Esophagus squamous epithelium (tissue), 5 donors: ENCODE data around the gene EME1. TPM values are rescaled to one million over a fixed set of nuclear protein-coding genes. Genes with fewer than 3 reads are reported as not detected.

Experiments
- DNase-seq: peaks from one replicate; lab custom pipeline; 2025; lab: John Stamatoyannopoulos, UW
- H3K27ac ChIP-seq, 4 donors: fragments of 200-600 bp; sonication (generic); one replicate each; pipeline ENCODE4 v1.5.1; 2016 to 2019; ENCODE audit warnings: mild to moderate bottlenecking in 1 of 4
- H3K27me3 ChIP-seq, 4 donors: fragments of 200-600 bp; sonication (generic); 1 replicate in 3 of 4; 2 replicates in 1 of 4; pipeline versions ENCODE4 v1.5.1 to v1.6.0; 2017 to 2021; ENCODE audit warnings: antibody characterized with exemption in 1 of 4
- H3K36me3 ChIP-seq, 3 donors: fragments of 200-600 bp; sonication (generic); one replicate each; pipeline ENCODE4 v1.5.1; 2016 to 2019
- H3K4me1 ChIP-seq, 3 donors: fragments of 200-600 bp; sonication (generic); one replicate each; pipeline ENCODE4 v1.5.1; 2017 to 2019
- H3K4me3 ChIP-seq, 4 donors: fragments of 200-600 bp; sonication (generic); 1 replicate in 3 of 4; 2 replicates in 1 of 4; pipeline ENCODE4 v1.5.1; 2016 to 2019; ENCODE audit warnings: mild to moderate bottlenecking in 2 of 4, moderate library complexity in 1 of 4
- H3K9me3 ChIP-seq, 3 donors: fragments of 200-600 bp; sonication (generic); one replicate each; pipeline ENCODE4 v1.5.1; 2016 to 2019
- POLR2A ChIP-seq, 4 donors: fragments of 450-650 bp; IDR thresholded peaks; one replicate each; pipeline ENCODE4 v1.6.1; 2017; ENCODE audit warnings: antibody characterized with exemption in 4 of 4, mild to moderate bottlenecking in 4 of 4, moderate library complexity in 3 of 4
- WGBS, 2 donors: methylation state at CpG; one replicate each; pipeline ENCODE4 v1.1.5; 2018; 5-methylcytosine and 5-hydroxymethylcytosine counted together
- intact Hi-C: fragments of 100-400 bp; cut with DNase I; formaldehyde crosslinking; loops from one replicate; pipeline ENCODE4 v1.15.0; 2022
- small RNA-seq, 4 donors: library from RNA; depleted of rRNA; stranded (forward); fragments of <200 nt; gene quantifications; one replicate each; pipeline ENCODE3, GENCODE V24; 2016
- total RNA-seq, 4 donors: library from RNA; depleted of rRNA; stranded (reverse); fragments of >200 nt; gene quantifications; one replicate each; pipeline ENCODE4 v1.1.0, GENCODE V29; 2016
- TF ChIP-seq, protein P1 (sequence below), 6 experiments: fragments of 450-650 bp in 4 of 6; fragments of 200-600 bp in 2 of 6; sonication (generic) in 2 of 6; IDR thresholded peaks; one replicate each; pipeline ENCODE4 v1.5.1; 2016 to 2019; ENCODE audit warnings: antibody characterized with exemption in 6 of 6, mild to moderate bottlenecking in 4 of 6, moderate library complexity in 4 of 6
- donor health status: DM: yes; HTN: yes; CAD: no.

EME1 gene
- total RNA-seq, 4 donors from 2014 or later, result 0.57 to 2.7 (median 1.1) TPM

DNA sequence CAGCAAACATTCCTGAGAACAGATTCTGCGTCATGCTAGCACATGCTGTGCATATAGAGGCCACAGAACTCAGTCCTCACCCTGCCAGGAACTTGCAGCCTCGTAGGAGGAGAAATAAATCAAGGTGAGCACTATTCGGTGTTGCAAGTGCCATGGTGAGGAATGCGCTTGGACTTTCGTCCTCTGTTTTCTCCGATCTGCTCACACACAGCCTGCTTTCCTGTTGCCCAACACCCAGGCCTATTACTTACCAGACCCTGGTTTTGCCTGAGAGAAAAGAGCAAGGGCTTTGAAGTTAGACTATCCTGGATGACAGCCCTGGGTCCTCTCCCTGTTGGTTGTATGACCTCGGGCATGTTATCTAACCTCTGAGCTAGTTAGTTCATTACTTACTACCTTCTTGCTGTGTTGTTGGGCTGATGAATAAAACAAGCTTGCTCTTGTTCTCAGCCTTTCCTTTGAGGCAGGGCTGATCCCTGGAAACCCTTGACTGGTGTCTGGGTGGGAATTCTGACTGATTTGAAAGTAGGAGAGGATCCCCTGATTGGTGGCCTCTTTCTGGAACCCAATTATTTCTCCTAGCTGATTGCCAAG, 55.9 kb downstream of the EME1 start:
- H3K4me3 ChIP-seq, result no peak overlapping the region
- intact Hi-C loops, result no loop called here
- H3K4me1 ChIP-seq, result peaks cover 23 to 74% (median 38%) of the 10 kb centered on the region in 3 donors
- H3K27ac ChIP-seq, result peak overlapping the region; percentile 75 to 91 (median 84)
- 22 to 68% methylated on average over 7 of the region's 7 CpGs for WGBS, 2 donors
- no peaks in the 10 kb centered on the region for H3K27me3 ChIP-seq
- no peak for TF ChIP-seq POLR2A (IDR thresholded peaks at IDR 0.05)
- TF ChIP-seq, protein P1, sequence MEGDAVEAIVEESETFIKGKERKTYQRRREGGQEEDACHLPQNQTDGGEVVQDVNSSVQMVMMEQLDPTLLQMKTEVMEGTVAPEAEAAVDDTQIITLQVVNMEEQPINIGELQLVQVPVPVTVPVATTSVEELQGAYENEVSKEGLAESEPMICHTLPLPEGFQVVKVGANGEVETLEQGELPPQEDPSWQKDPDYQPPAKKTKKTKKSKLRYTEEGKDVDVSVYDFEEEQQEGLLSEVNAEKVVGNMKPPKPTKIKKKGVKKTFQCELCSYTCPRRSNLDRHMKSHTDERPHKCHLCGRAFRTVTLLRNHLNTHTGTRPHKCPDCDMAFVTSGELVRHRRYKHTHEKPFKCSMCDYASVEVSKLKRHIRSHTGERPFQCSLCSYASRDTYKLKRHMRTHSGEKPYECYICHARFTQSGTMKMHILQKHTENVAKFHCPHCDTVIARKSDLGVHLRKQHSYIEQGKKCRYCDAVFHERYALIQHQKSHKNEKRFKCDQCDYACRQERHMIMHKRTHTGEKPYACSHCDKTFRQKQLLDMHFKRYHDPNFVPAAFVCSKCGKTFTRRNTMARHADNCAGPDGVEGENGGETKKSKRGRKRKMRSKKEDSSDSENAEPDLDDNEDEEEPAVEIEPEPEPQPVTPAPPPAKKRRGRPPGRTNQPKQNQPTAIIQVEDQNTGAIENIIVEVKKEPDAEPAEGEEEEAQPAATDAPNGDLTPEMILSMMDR (IDR thresholded peaks at IDR 0.05), result no peak
- H3K9me3 ChIP-seq, result no peaks in the 10 kb centered on the region
- peaks cover 0 to 7% (median 0%) of the 10 kb centered on the region in 3 donors for H3K36me3 ChIP-seq
- no peak for DNase-seq

- no peak overlapping the region for H3K4me3 ChIP-seq
- intact Hi-C loops, result no loop called here
- peaks cover 23 to 65% (median 37%) of the 10 kb centered on the region in 3 donors for H3K4me1 ChIP-seq
- H3K27me3 ChIP-seq, result no peaks in the 10 kb centered on the region
- H3K9me3 ChIP-seq, result no peaks in the 10 kb centered on the region
- 52 to 66% methylated on average over 4 of the region's 4 CpGs for WGBS, 2 donors
- peaks cover 0 to 7% (median 0%) of the 10 kb centered on the region in 3 donors for H3K36me3 ChIP-seq
- H3K27ac ChIP-seq, result peak overlapping the region; percentile 75 to 91 (median 84)
- TF ChIP-seq, protein P1 (IDR thresholded peaks at IDR 0.05), result no peak
- TF ChIP-seq POLR2A (IDR thresholded peaks at IDR 0.05), result no peak
- DNase-seq, result no peak
Observed at GRCh38 chr17:50429793-50430192, 56.8 kb downstream of the EME1 start.

Small RNAs within 50 kb of the gene (small RNA-seq; reads per million reads assigned to genes)
- gene RF00019, result 0 reads per million in 4 donors

Other genes starting within 250 kb of the EME1 start
- under 1 TPM in 1 of 4 donors, not detected in 3; 0.57 TPM for gene SAMD14, start 243.1 kb upstream of the EME1 start, total RNA-seq
- gene PPP1R9B, start 222.6 kb upstream of the EME1 start, total RNA-seq, result 10 to 100 TPM; 24.9 to 35.9 (median 28.2) TPM
- gene SGCA, start 207.2 kb upstream of the EME1 start, total RNA-seq, result 10 to 100 TPM in 1 of 4 donors, 1 to 10 TPM in 3; 1.9 to 15.1 (median 6.9) TPM
- 10 to 100 TPM; 12.4 to 20.8 (median 19.7) TPM for gene COL1A1, start 171.6 kb upstream of the EME1 start, total RNA-seq
- gene TMEM92, start 98.8 kb upstream of the EME1 start, total RNA-seq, result under 1 TPM in 2 of 4 donors, not detected in 2; 0.12 to 0.76 TPM
- gene XYLT2, start 27.1 kb upstream of the EME1 start, total RNA-seq, result 10 to 100 TPM; 10.0 to 17.5 (median 13.5) TPM
- 10 to 100 TPM; 58.0 to 77.7 (median 74.5) TPM for gene MRPL27, start within 50 bp of the EME1 start, total RNA-seq
- 100 to 1,000 TPM in 1 of 4 donors, 10 to 100 TPM in 3; 63.4 to 136 (median 77.9) TPM for gene LRRC59, start 24.3 kb downstream of the EME1 start, total RNA-seq
- 10 to 100 TPM in 3 of 4 donors, 1 to 10 TPM in 1; 7.0 to 26.3 (median 19.0) TPM for gene ACSF2, start 53.0 kb downstream of the EME1 start, total RNA-seq
- under 1 TPM in 2 of 4 donors, not detected in 2; 0.19 to 0.80 TPM for gene CHAD, start 95.7 kb downstream of the EME1 start, total RNA-seq
- gene RSAD1, start 105.6 kb downstream of the EME1 start, total RNA-seq, result 10 to 100 TPM in 3 of 4 donors, 1 to 10 TPM in 1; 9.1 to 19.3 (median 14.2) TPM
- gene MYCBPAP, start 135.2 kb downstream of the EME1 start, total RNA-seq, result under 1 TPM in 1 of 4 donors, not detected in 3; 0.38 TPM
- gene EPN3, start 159.5 kb downstream of the EME1 start, total RNA-seq, result 100 to 1,000 TPM in 1 of 4 donors, 10 to 100 TPM in 3; 24.5 to 111 (median 51.8) TPM
- gene SPATA20, start 173.9 kb downstream of the EME1 start, total RNA-seq, result 10 to 100 TPM; 34.1 to 67.3 (median 38.1) TPM
- gene CACNA1G, start 187.5 kb downstream of the EME1 start, total RNA-seq, result under 1 TPM in 3 of 4 donors, not detected in 1; 0.11 to 0.38 (median 0.13) TPM